Neural progenitor cell (in vitro differentiated cells): ENCODE data around the gene PAQR7. TPM values are rescaled to one million over a fixed set of nuclear protein-coding genes. Genes with fewer than 3 reads are reported as not detected.

Experiments used
- DNase-seq: peaks from one replicate; pipeline ENCODE4 v3.0.0-alpha.2; 2016; ENCODE audit warnings: low spot score
- H2AFZ ChIP-seq: fragments of 200-600 bp; sonication (generic); replicated peaks from 2 replicates; pipeline ENCODE4 v1.6.1; 2016; ENCODE audit warnings: antibody characterized with exemption
- H3F3A ChIP-seq: fragments of 200-600 bp; sonication (generic); 2 replicates; pipeline ENCODE4 v1.6.1; 2016; ENCODE audit warnings: antibody characterized with exemption, low read depth
- H3K27ac ChIP-seq: fragments of 200-600 bp; sonication (generic); 2 replicates; pipeline ENCODE4 v1.5.1; 2016; ENCODE audit warnings: mild to moderate bottlenecking
- H3K27me3 ChIP-seq: fragments of 200-600 bp; sonication (generic); 2 replicates; pipeline ENCODE4 v1.6.1; 2016; ENCODE audit warnings: mild to moderate bottlenecking, moderate library complexity
- H3K36me3 ChIP-seq: fragments of 200-600 bp; sonication (generic); 2 replicates; pipeline ENCODE4 v1.5.1; 2016
- H3K4me1 ChIP-seq: fragments of 200-600 bp; sonication (generic); 2 replicates; pipeline ENCODE4 v1.6.1; 2016; ENCODE audit warnings: mixed run types
- H3K4me2 ChIP-seq: fragments of 200-600 bp; sonication (generic); 2 replicates; pipeline ENCODE4 v1.6.1; 2016
- H3K4me3 ChIP-seq: fragments of 200-600 bp; sonication (generic); 2 replicates; pipeline ENCODE4 v1.5.1; 2016
- H3K79me2 ChIP-seq: fragments of 200-600 bp; sonication (generic); 2 replicates; pipeline ENCODE4 v1.6.1; 2016; ENCODE audit warnings: low read depth
- H3K9ac ChIP-seq: fragments of 200-600 bp; sonication (generic); 2 replicates; pipeline ENCODE4 v1.6.1; 2016
- H3K9me3 ChIP-seq: fragments of 200-600 bp; sonication (generic); 2 replicates; pipeline ENCODE4 v1.5.1; 2016; ENCODE audit warnings: low read depth
- H4K20me1 ChIP-seq: fragments of 200-600 bp; sonication (generic); 2 replicates; pipeline ENCODE4 v1.6.1; 2016; ENCODE audit warnings: low read depth
- H3K27ac Mint-ChIP-seq: 3 replicates; pipeline ENCODE4 v1.8.0; 2021; ENCODE audit warnings: mixed read lengths
- H3K27me3 Mint-ChIP-seq: 2 replicates; pipeline ENCODE4 v1.8.0; 2022; ENCODE audit warnings: low read depth, mild to moderate bottlenecking, inconsistent platforms, moderate library complexity, mixed read lengths; ENCODE audit not compliant: insufficient read depth
- H3K36me3 Mint-ChIP-seq: 3 replicates; pipeline ENCODE4 v1.8.0; 2021; ENCODE audit warnings: mixed read lengths
- H3K4me1 Mint-ChIP-seq: 3 replicates; pipeline ENCODE4 v1.8.0; 2021; ENCODE audit warnings: mixed read lengths
- H3K4me3 Mint-ChIP-seq: 3 replicates; pipeline ENCODE4 v1.8.0; 2021; ENCODE audit warnings: mild to moderate bottlenecking, moderate library complexity, mixed read lengths
- H3K9me3 Mint-ChIP-seq: 3 replicates; pipeline ENCODE4 v1.8.0; 2020; ENCODE audit warnings: mixed read lengths
- CTCF ChIP-seq: fragments of 200-600 bp; sonication (generic); IDR thresholded peaks from 2 replicates; pipeline ENCODE4 v1.5.1; 2017; ENCODE audit warnings: antibody characterized with exemption, mild to moderate bottlenecking
- EZH2 ChIP-seq: fragments of 200-600 bp; sonication (generic); IDR thresholded peaks from 2 replicates; pipeline ENCODE4 v1.6.1; 2017; ENCODE audit warnings: antibody characterized with exemption, mild to moderate bottlenecking, moderate library complexity
- EZH2phosphoT487 ChIP-seq: fragments of 200-600 bp; sonication (generic); IDR thresholded peaks from 2 replicates; pipeline ENCODE4 v1.6.1; 2017; ENCODE audit warnings: antibody characterized with exemption
- total RNA-seq: library from RNA; depleted of rRNA; stranded (reverse); fragments of >200 nt; gene quantifications from 2 replicates; pipeline ENCODE4 v1.2.3, GENCODE V29; 2015; ENCODE audit warnings: low replicate concordance

PAQR7 gene
- total RNA-seq, 1 donor from 2014 or later: 1.1 TPM

- Histone ChIP-seq H3K4me3 (peak within 1 kb of the TSS; percentile 90), H2AFZ (peak within 1 kb of the TSS; percentile 65), H3F3A (peaks cover 53% of the 10 kb centered on the region), H3K27ac (peak within 1 kb of the TSS; percentile 90), H3K4me2 (peak within 1 kb of the TSS; percentile 88), H3K9me3 (no peaks in the 10 kb centered on the region), H3K4me1 (peaks cover 38% of the 10 kb centered on the region), H3K79me2 (peaks cover 44% of the 10 kb centered on the region), H3K9ac (peak within 1 kb of the TSS; percentile 67), H3K27me3 (no peaks in the 10 kb centered on the region), H3K36me3 (peaks cover 23% of the 10 kb centered on the region), H4K20me1 (peaks cover 43% of the 10 kb centered on the region)
- peak; percentile 98 for DNase-seq
- peaks cover 5% of the 10 kb centered on the region for H3K9me3 Mint-ChIP-seq
- H3K4me1 Mint-ChIP-seq: peaks cover 48% of the 10 kb centered on the region
- peaks cover 26% of the 10 kb centered on the region for H3K36me3 Mint-ChIP-seq
- peak within 1 kb of the TSS; percentile 94 for H3K4me3 Mint-ChIP-seq
- H3K27me3 Mint-ChIP-seq: peaks cover 5% of the 10 kb centered on the region
- TF ChIP-seq EZH2phosphoT487 (no peak), EZH2 (no peak)
- peak within 1 kb of the TSS; percentile 95 for H3K27ac Mint-ChIP-seq
These were observed 30.5 kb upstream of the PAQR7 start, which contains the start of gene STMN1 for GRCh38 chr1:25905680-25906643. STMN1 (minus strand) TSS chr1:25906419; CDS start chr1:25904676, 1,743 bp downstream.

- Histone ChIP-seq H3K27ac (peak overlapping the region; percentile 90), H4K20me1 (peaks cover 51% of the 10 kb centered on the region), H3K4me2 (peak overlapping the region; percentile 88), H2AFZ (no peak overlapping the region), H3K27me3 (no peaks in the 10 kb centered on the region), H3K9ac (peak overlapping the region; percentile 67), H3K4me1 (peaks cover 46% of the 10 kb centered on the region), H3K4me3 (peak overlapping the region; percentile 90), H3F3A (peaks cover 62% of the 10 kb centered on the region), H3K9me3 (no peaks in the 10 kb centered on the region), H3K79me2 (peaks cover 52% of the 10 kb centered on the region), H3K36me3 (peaks cover 23% of the 10 kb centered on the region)
- H3K27me3 Mint-ChIP-seq: peaks cover 2% of the 10 kb centered on the region
- peak; percentile 97 for DNase-seq
- peak overlapping the region; percentile 64 for H3K27ac Mint-ChIP-seq
- H3K36me3 Mint-ChIP-seq: peaks cover 33% of the 10 kb centered on the region
- peaks cover 57% of the 10 kb centered on the region for H3K4me1 Mint-ChIP-seq
- no peaks in the 10 kb centered on the region for H3K9me3 Mint-ChIP-seq
- TF ChIP-seq EZH2 (no peak), EZH2phosphoT487 (no peak), CTCF (no peak)
- H3K4me3 Mint-ChIP-seq: peak overlapping the region; percentile 94
These were observed 29.6 kb upstream of the PAQR7 start for GRCh38 chr1:25904943-25905679.

- peak overlapping the region; percentile 90 for H3K4me3 ChIP-seq
- H3K4me1 Mint-ChIP-seq: peaks cover 61% of the 10 kb centered on the region
- no peak for DNase-seq
- H2AFZ ChIP-seq: no peak overlapping the region
- H3K4me2 ChIP-seq: peak overlapping the region; percentile 88
- no peaks in the 10 kb centered on the region for H3K9me3 Mint-ChIP-seq
- peaks cover 2% of the 10 kb centered on the region for H3K27me3 Mint-ChIP-seq
- peaks cover 23% of the 10 kb centered on the region for H3K36me3 ChIP-seq
- peaks cover 64% of the 10 kb centered on the region for H3K79me2 ChIP-seq
- H3K9ac ChIP-seq: no peak overlapping the region
- peaks cover 41% of the 10 kb centered on the region for H3K36me3 Mint-ChIP-seq
- TF ChIP-seq EZH2 (no peak), CTCF (no peak), EZH2phosphoT487 (no peak)
- H4K20me1 ChIP-seq: peaks cover 62% of the 10 kb centered on the region
- no peaks in the 10 kb centered on the region for H3K27me3 ChIP-seq
- peaks cover 57% of the 10 kb centered on the region for H3K4me1 ChIP-seq
- no peak overlapping the region for H3K27ac Mint-ChIP-seq
- H3K9me3 ChIP-seq: no peaks in the 10 kb centered on the region
- H3F3A ChIP-seq: peaks cover 73% of the 10 kb centered on the region
- peak overlapping the region; percentile 94 for H3K4me3 Mint-ChIP-seq
- no peak overlapping the region for H3K27ac ChIP-seq
These were observed 28.5 kb upstream of the PAQR7 start for GRCh38 chr1:25903986-25904385.
